Measurements from ENCODE around the gene TSSC4. TPM values are rescaled to one million over a fixed set of nuclear protein-coding genes. Genes with fewer than 3 reads are reported as not detected.

TSSC4 gene
- polyA plus RNA-seq, 4 donors = 33.2 to 56.3 (median 43.8) TPM

GRCh38 chr11:2398664-2399355, 1.7 kb upstream of the TSSC4 start:
- no peak for DNase-seq (ENCODE audit: low read depth in 4 of 4, low spot score in 2 of 4)

GRCh38 chr11:2399488-2400068, 972 bp upstream of the TSSC4 start:
- no peak for DNase-seq (ENCODE audit: low read depth in 4 of 4, low spot score in 2 of 4)

DNA sequence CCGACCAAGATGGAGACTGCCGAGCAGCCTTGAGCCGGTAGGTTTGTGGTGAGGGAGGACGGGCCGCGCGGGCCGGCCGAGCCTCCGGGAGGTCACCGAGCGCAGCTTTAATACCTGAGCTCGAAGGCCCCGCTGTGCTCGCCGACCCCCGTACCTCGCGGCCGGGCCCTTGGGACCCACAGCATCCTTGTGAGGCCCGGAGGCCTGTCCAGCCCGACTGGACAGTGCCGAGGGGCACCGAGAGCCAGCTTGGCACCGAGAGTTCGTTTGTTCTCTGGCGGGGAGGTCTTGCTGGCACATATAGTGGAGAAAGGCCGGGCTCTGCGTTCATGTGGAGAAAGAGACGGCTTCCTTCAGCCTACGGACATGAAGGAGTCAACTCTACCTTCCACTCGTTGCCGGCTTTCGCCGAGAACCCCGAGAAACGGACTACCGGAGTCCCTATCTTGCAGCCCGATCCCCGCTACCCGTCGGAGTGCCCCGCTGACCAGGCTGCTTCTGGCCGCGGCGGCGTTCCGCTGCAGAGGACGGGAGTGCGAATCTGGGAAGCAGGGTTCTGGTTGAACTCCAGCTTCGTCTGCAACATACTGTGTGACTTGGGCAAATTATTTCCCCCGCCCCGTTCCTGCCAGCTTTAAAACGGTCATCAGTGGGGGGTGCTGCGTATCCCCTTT, 349 bp downstream of the TSSC4 start:
- DNase-seq (ENCODE audit: low read depth in 4 of 4, low spot score in 2 of 4) = no peak

DNA sequence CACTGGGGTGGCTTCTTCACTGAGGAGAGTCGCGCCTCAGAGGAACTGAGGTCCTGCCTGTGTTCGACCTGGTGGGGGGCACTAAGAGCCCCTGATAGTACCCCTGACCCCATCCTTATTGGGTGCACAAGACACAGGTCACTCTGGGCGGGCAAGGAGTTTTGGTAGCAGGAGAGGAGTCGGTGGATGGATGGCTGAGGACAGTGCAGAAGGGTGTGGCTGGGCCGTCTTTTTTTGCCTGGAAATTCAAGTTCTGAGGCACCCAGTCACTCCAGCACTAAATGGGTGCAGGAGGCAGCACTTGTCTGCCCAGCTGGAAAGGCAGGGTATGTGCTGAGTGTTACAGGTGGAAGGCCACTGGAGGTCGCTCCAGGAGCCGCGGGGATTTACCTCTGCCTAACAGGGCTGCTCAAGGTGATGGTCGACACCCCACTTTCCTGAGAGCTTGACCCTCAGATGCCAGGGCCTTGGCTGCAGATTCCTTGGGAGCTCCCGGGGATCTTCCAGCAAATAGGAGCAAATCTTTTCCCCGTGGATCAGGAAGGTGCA, 960 bp downstream of the TSSC4 start:
- no peak for DNase-seq (ENCODE audit: low read depth in 4 of 4, low spot score in 2 of 4)

DNA sequence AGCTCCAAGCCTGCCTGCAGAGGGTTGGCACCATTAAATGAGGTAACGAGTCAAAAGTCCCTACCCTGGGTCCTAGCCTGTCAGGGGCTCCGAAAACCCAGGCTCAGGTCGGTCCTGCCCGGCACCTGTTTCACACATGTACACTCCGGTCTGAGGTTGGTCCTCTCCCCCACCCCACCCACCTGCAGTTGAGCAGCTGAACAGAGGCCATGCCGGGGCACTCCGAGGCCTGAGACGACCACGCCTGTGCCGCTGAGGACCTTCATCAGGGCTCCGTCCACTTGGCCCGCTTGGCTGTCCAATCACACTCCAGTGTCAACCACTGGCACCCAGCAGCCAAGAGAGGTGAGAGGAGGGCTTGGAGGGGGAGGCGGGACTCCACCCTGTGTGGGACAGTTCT, 1.6 kb downstream of the TSSC4 start:
- no peak for DNase-seq (ENCODE audit: low read depth in 4 of 4, low spot score in 2 of 4)

GRCh38 chr11:2402890-2403645, 2.5 kb downstream of the TSSC4 start:
- no peak for DNase-seq (ENCODE audit: low read depth in 4 of 4, low spot score in 2 of 4)

GRCh38 chr11:2404735-2405196, 4.2 kb downstream of the TSSC4 start:
- DNase-seq (ENCODE audit: low read depth in 4 of 4, low spot score in 2 of 4) = no peak

DNA sequence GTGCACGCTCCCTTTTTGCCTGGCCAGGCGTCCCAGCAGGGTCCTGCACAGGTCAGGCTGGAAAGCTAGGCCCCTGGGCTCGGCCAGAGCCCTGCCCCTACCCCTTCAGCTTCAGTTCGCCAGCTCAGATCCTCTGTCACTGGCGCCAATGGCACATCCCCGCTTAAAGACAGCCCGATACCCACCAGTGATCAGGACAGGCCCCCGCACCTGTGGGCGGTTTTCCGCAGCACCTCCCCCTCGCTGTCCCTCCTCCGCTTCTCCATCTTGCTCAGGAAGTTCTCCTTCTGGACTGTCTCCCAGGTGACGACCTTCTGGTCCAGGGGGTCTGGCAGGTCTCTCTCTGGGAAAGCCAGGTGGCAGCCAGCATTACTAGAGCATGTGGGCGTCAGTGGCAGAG, 5.9 kb downstream of the TSSC4 start:
- DNase-seq (ENCODE audit: low read depth in 4 of 4, low spot score in 2 of 4) = no peak

GRCh38 chr11:2406878-2407410, 6.4 kb downstream of the TSSC4 start:
- no peak for DNase-seq (ENCODE audit: low read depth in 4 of 4, low spot score in 2 of 4)

DNA sequence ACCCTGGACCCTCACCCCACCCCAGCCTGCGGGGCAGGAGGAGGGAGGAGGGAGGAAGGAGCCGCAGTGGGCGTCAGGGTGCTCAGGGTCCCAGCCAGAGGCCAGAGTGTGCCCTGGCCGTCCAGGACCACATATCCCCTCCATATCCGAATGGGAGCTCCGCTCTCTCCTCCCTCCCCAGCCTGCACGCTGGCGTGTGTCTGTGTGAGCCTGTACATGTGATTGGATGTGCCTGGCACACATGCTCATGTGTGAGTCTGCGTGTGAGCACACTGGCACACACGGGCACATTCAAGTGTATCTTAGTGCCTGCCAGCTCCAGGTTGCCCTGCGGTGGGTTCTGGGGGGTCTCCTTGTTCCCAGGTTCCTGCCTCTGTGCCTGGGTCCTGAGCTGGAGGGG, 8.1 kb downstream of the TSSC4 start:
- no peak for DNase-seq (ENCODE audit: low read depth in 4 of 4, low spot score in 2 of 4)

GRCh38 chr11:2409126-2409525, 8.6 kb downstream of the TSSC4 start:
- peak; percentile 64 to 91 (median 86) for DNase-seq (ENCODE audit: low read depth in 4 of 4, low spot score in 2 of 4)

- peak in 1 of 4 donors; percentile 69 for DNase-seq (ENCODE audit: low read depth in 4 of 4, low spot score in 2 of 4)
Observed at GRCh38 chr11:2409611-2410468, 9.3 kb downstream of the TSSC4 start.

DNA sequence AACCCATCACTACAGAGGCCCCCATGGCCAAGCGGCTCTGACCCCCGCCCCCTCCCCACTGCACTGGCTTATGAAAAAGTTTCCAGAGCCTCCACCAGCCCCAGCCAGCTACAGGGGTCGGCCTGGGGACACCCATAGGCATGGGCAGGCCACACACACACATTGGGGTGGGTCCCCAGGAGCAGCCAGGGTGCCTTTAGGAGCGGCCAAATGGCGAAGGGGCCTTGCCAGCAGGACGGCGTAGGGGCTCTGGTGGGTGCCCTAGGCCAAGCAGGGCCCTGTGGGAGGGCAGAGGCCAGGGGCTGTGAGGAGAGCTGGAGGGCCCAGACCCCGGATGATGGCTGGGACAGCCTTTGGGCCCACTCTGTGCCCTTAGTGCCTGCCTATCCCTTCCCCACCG, 10.1 kb downstream of the TSSC4 start:
- no peak for DNase-seq (ENCODE audit: low read depth in 4 of 4, low spot score in 2 of 4)

- DNase-seq (ENCODE audit: low read depth in 4 of 4, low spot score in 2 of 4) = no peak
Observed at GRCh38 chr11:2411446-2412305, 11.1 kb downstream of the TSSC4 start.

GRCh38 chr11:2412323-2412722, 11.8 kb downstream of the TSSC4 start:
- DNase-seq (ENCODE audit: low read depth in 4 of 4, low spot score in 2 of 4) = no peak

- DNase-seq (ENCODE audit: low read depth in 4 of 4, low spot score in 2 of 4) = no peak
Observed at GRCh38 chr11:2413742-2414579, 13.4 kb downstream of the TSSC4 start.

- no peak for DNase-seq (ENCODE audit: low read depth in 4 of 4, low spot score in 2 of 4)
Observed at GRCh38 chr11:2414616-2415015, 14.1 kb downstream of the TSSC4 start.

DNA sequence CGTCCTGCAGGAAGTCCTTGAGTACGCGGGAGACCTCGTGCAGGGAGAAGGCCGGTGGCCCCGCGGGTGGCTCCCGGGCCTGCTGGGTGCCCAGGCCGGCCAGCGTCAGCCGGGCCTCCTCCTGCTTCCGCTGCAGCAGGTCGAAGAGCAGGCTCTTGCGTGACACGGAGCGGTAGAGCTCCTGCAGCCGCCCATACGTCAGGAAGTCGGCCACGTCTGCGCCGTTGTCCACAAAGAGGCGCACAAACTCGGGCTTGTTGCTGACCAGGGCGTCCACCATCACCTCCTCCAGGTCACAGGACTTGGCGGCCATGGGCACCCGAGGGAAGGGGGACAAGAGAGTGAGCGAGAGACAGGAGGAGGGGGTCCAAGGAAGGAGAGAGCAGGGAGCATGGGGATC, 14.6 kb downstream of the TSSC4 start:
- DNase-seq (ENCODE audit: low read depth in 4 of 4, low spot score in 2 of 4) = no peak
